H1 (cell line): ENCODE results near the gene TPRN. TPM values are rescaled to one million over a fixed set of nuclear protein-coding genes. Genes with fewer than 3 reads are reported as not detected.

ENCODE experiments used
- CTCF ChIA-PET: fragments of 300-600 bp; sonication (Branson Sonifier 250); formaldehyde crosslinking; loops from one replicate; lab custom pipeline; 2021; ENCODE audit not compliant: partially characterized antibody; lab: Charles Lee
- POLR2A ChIA-PET: fragments of 300-600 bp; sonication (Branson Sonifier 250); formaldehyde crosslinking; loops from one replicate; lab custom pipeline; 2021; ENCODE audit warnings: inconsistent platforms; ENCODE audit not compliant: partially characterized antibody; lab: Charles Lee
- DNase-seq, 2 experiments: peaks; one replicate each; pipeline versions ENCODE4 v3.0.0 to v3.0.0-alpha.2; 2010 to 2022; ENCODE audit warnings: low spot score in 2 of 2, low read depth in 1 of 2, mixed read lengths in 1 of 2
- FAIRE-seq: peaks from 2 replicates; lab custom pipeline; 2011; peaks lifted over from hg19 to GRCh38; lab: Jason Lieb, UNC
- H2AFZ ChIP-seq: 2 replicates; pipeline ENCODE4 v1.8.1; 2012; ENCODE audit warnings: low read length, inconsistent platforms
- H2AK5ac ChIP-seq: 2 replicates; pipeline ENCODE4 v1.6.1; 2013; ENCODE audit warnings: low read depth, low read length
- H2BK120ac ChIP-seq: replicated peaks from 2 replicates; pipeline ENCODE3; 2013; ENCODE audit warnings: low read depth, low read length, inconsistent platforms
- H2BK12ac ChIP-seq: 2 replicates; pipeline ENCODE4 v1.6.1; 2013; ENCODE audit warnings: low read depth, low read length
- H2BK15ac ChIP-seq: 2 replicates; pipeline ENCODE4 v1.6.1; 2013; ENCODE audit warnings: low read length
- H2BK20ac ChIP-seq: 2 replicates; pipeline ENCODE4 v1.6.1; 2013; ENCODE audit warnings: low read length
- H2BK5ac ChIP-seq: 2 replicates; pipeline ENCODE4 v1.6.1; 2013; ENCODE audit warnings: low read depth, low read length
- H3K14ac ChIP-seq: 2 replicates; pipeline ENCODE4 v1.6.1; 2013; ENCODE audit warnings: inconsistent platforms; ENCODE audit not compliant: insufficient read length
- H3K18ac ChIP-seq: 2 replicates; pipeline ENCODE4 v1.6.1; 2013; ENCODE audit warnings: low read length; ENCODE audit errors: extremely low read depth
- H3K23ac ChIP-seq: 2 replicates; pipeline ENCODE4 v1.6.1; 2013; ENCODE audit warnings: inconsistent platforms; ENCODE audit not compliant: insufficient read length
- H3K23me2 ChIP-seq: 2 replicates; pipeline ENCODE4 v1.6.1; 2013; ENCODE audit warnings: low read depth, low read length
- H3K27ac ChIP-seq: 2 replicates; pipeline ENCODE4 v1.6.1; 2011; ENCODE audit warnings: low read depth, low read length, inconsistent platforms
- H3K27me3 ChIP-seq, 4 experiments: replicated peaks in 1 of 4; 1 replicate in 1 of 4; 2 replicates in 3 of 4; pipeline versions ENCODE4 v1.6.1 to v1.8.1; 2011 to 2013; ENCODE audit warnings: low read length in 3 of 4, mild to moderate bottlenecking in 3 of 4, inconsistent platforms in 2 of 4, mixed read lengths in 2 of 4, moderate library complexity in 1 of 4; ENCODE audit not compliant: control insufficient read depth in 3 of 4, insufficient read depth in 3 of 4; ENCODE audit errors: extremely low read depth in 1 of 4
- H3K36me3 ChIP-seq, 4 experiments: 2 replicates each; pipeline versions ENCODE4 v1.6.1 to v1.8.1; 2011 to 2013; ENCODE audit warnings: mild to moderate bottlenecking in 4 of 4, low read length in 3 of 4, moderate library complexity in 2 of 4, control low read depth in 1 of 4, inconsistent platforms in 1 of 4; ENCODE audit not compliant: insufficient read depth in 4 of 4, control insufficient read depth in 2 of 4
- H3K4ac ChIP-seq: replicated peaks from 2 replicates; pipeline ENCODE3; 2013; ENCODE audit warnings: low read length, low read depth, mixed read lengths, inconsistent platforms; ENCODE audit not compliant: insufficient read length
- H3K4me1 ChIP-seq, 4 experiments: replicated peaks in 1 of 4; 1 replicate in 1 of 4; 2 replicates in 3 of 4; pipeline versions ENCODE4 v1.6.1 to v1.8.1; 2011 to 2013; ENCODE audit warnings: low read length in 3 of 4, inconsistent platforms in 2 of 4, mixed read lengths in 1 of 4; ENCODE audit not compliant: insufficient read depth in 4 of 4, control insufficient read depth in 3 of 4
- H3K4me2 ChIP-seq, 2 experiments: 2 replicates each; pipeline versions ENCODE4 v1.6.1 to v1.8.1; 2011 to 2013; ENCODE audit warnings: low read depth in 2 of 2, low read length in 2 of 2, control low read depth in 1 of 2, inconsistent platforms in 1 of 2, mild to moderate bottlenecking in 1 of 2; ENCODE audit not compliant: insufficient read depth in 1 of 2
- H3K4me3 ChIP-seq, 4 experiments: fragments of 200-600, 300-600 bp in 1 of 4; sonication (generic), shearing (Covaris generic), sonication (Bioruptor Twin) in 1 of 4; 2 replicates each; pipeline versions ENCODE4 v1.5.1 to v1.8.1; 2011 to 2016; ENCODE audit warnings: low read length in 4 of 4, low read depth in 3 of 4, control low read depth in 2 of 4, inconsistent platforms in 2 of 4, mild to moderate bottlenecking in 2 of 4, mixed read lengths in 1 of 4, moderate library complexity in 1 of 4; ENCODE audit not compliant: insufficient read depth in 2 of 4; ENCODE audit errors: extremely low read depth in 1 of 4
- H3K56ac ChIP-seq: replicated peaks from 2 replicates; pipeline ENCODE3; 2013; ENCODE audit warnings: low read depth, mild to moderate bottlenecking, mixed read lengths, low read length, inconsistent platforms; ENCODE audit not compliant: insufficient read length
- H3K79me1 ChIP-seq: 2 replicates; pipeline ENCODE4 v1.6.1; 2013; ENCODE audit warnings: low read depth, low read length, control low read depth
- H3K79me2 ChIP-seq, 2 experiments: 2 replicates each; pipeline versions ENCODE4 v1.6.1 to v1.8.1; 2012 to 2013; ENCODE audit warnings: low read length in 2 of 2, mild to moderate bottlenecking in 2 of 2, inconsistent platforms in 1 of 2; ENCODE audit not compliant: insufficient read depth in 2 of 2, control insufficient read depth in 1 of 2
- H3K9ac ChIP-seq, 4 experiments: replicated peaks in 1 of 4; 1 replicate in 1 of 4; 2 replicates in 3 of 4; pipeline versions ENCODE4 v1.6.1 to v1.8.1; 2011 to 2013; ENCODE audit warnings: low read depth in 3 of 4, low read length in 3 of 4, control low read depth in 2 of 4, mild to moderate bottlenecking in 2 of 4, moderate library complexity in 2 of 4, inconsistent platforms in 1 of 4; ENCODE audit errors: extremely low read depth in 1 of 4
- H3K9me3 ChIP-seq, 2 experiments: 2 replicates each; pipeline versions ENCODE4 v1.6.1 to v1.8.1; 2012 to 2013; ENCODE audit warnings: mild to moderate bottlenecking in 2 of 2, moderate library complexity in 2 of 2, control low read depth in 1 of 2, inconsistent platforms in 1 of 2, low read depth in 1 of 2, low read length in 1 of 2, mixed read lengths in 1 of 2; ENCODE audit not compliant: insufficient read depth in 2 of 2
- H4K20me1 ChIP-seq, 2 experiments: replicated peaks in 1 of 2; 2 replicates each; pipeline versions ENCODE3 to v1.8.1; 2011 to 2013; ENCODE audit warnings: inconsistent platforms in 2 of 2, low read length in 2 of 2, mild to moderate bottlenecking in 1 of 2; ENCODE audit not compliant: insufficient read depth in 2 of 2, control insufficient read depth in 1 of 2
- H4K5ac ChIP-seq: 2 replicates; pipeline ENCODE4 v1.6.1; 2013; ENCODE audit warnings: low read length, low read depth, mixed read lengths, inconsistent platforms; ENCODE audit not compliant: insufficient read length
- H4K8ac ChIP-seq: 2 replicates; pipeline ENCODE4 v1.8.0; 2013; ENCODE audit warnings: mild to moderate bottlenecking, moderate library complexity, low read length, inconsistent platforms; ENCODE audit not compliant: insufficient read depth; ENCODE audit errors: extremely low read depth
- H4K91ac ChIP-seq: replicated peaks from 2 replicates; pipeline ENCODE3; 2013; ENCODE audit warnings: low read length, mixed read lengths, inconsistent platforms; ENCODE audit not compliant: insufficient read length
- BCL11A ChIP-seq, 2 experiments: IDR thresholded peaks; one replicate each; pipeline ENCODE4 v1.6.1; 2011; ENCODE audit warnings: low read depth in 2 of 2, low read length in 2 of 2, mild to moderate bottlenecking in 2 of 2
- HDAC2 ChIP-seq, 2 experiments: fragments of 300-600 bp in 1 of 2; sonication (generic) in 1 of 2; IDR thresholded peaks; 2 replicates each; pipeline ENCODE4 v1.6.1; 2011 to 2012; ENCODE audit warnings: low read depth in 2 of 2, low read length in 2 of 2, mild to moderate bottlenecking in 2 of 2, moderate library complexity in 2 of 2, borderline replicate concordance in 1 of 2, inconsistent platforms in 1 of 2
- TAF1 ChIP-seq: IDR thresholded peaks from 2 replicates; pipeline ENCODE4 v1.6.1; 2011; ENCODE audit warnings: mild to moderate bottlenecking, low read depth, low read length
- WGBS, 2 experiments: shearing (Covaris generic) in 1 of 2; methylation state at CpG; one replicate each; pipeline versions ENCODE4 v1.1.6 to v1.1.7; 2013 to 2015; ENCODE audit warnings: low lambda C conversion rate in 2 of 2, mixed read lengths in 2 of 2, inconsistent platforms in 1 of 2, low coverage in 1 of 2, missing lambda C conversion rate in 1 of 2; ENCODE audit not compliant: insufficient replicate concordance in 2 of 2, insufficient coverage in 1 of 2, insufficient read length in 1 of 2; ENCODE audit errors: extremely low coverage in 1 of 2, missing lambda C conversion rate in 1 of 2; 5-methylcytosine and 5-hydroxymethylcytosine counted together
- polyA plus RNA-seq, 7 experiments: library from polyadenylated mRNA; depleted of rRNA in 3 of 7; stranded (reverse) in 5 of 7; unstranded in 2 of 7; fragments of >200 nt in 5 of 7; fragments of 200-250 nt in 2 of 7; gene quantifications; 1 replicate in 5 of 7; 2 replicates in 1 of 7; 4 replicates in 1 of 7; pipeline versions ENCODE4 v1.2.1 to v1.2.3, GENCODE V29; 2011 to 2013; ENCODE audit warnings: missing spikeins in 2 of 7, mixed read lengths in 2 of 7
- total RNA-seq: library from RNA; stranded (reverse); fragmentation: NEBNext Ultra II Directional; extraction: Animal tissue kit (Norgen Biotek cat#: 25700); gene quantifications from 2 replicates; pipeline ENCODE4 v1.2.1, GENCODE V29; 2021

TPRN gene
- total and polyA plus RNA-seq, 2 of the 8 experiments (the other 6 are each of a cell fraction or from before 2014, with no cell fraction given) = 9.7 to 23.2 TPM

GRCh38 chr9:137224830-137225694 is 24.5 kb upstream of the TPRN start, which contains the start of gene CYSRT1:
Gene CYSRT1 (plus strand): TSS chr9:137225174. CDS start chr9:137225622, 448 bp downstream.
- H3K56ac ChIP-seq = no peak within 1 kb of the TSS
- no peak within 1 kb of the TSS for H3K18ac ChIP-seq
- H2BK12ac ChIP-seq = peak within 1 kb of the TSS; percentile 80; the same call in 1 of the 2 replicates
- H3K14ac ChIP-seq = no peak within 1 kb of the TSS
- no peak within 1 kb of the TSS for H2BK120ac ChIP-seq
- H2AFZ ChIP-seq = no peak within 1 kb of the TSS; the same call in 1 of the 2 replicates
- H2AK5ac ChIP-seq = no peak within 1 kb of the TSS; the same call in 1 of the 2 replicates
- H3K27ac ChIP-seq = no peak within 1 kb of the TSS
- no peaks in the 10 kb centered on the region for H3K9me3 ChIP-seq
- no peak within 1 kb of the TSS for H3K23ac ChIP-seq
- H4K91ac ChIP-seq = peak within 1 kb of the TSS; percentile 91
- no peak for FAIRE-seq
- H3K4me3 ChIP-seq = peak within 1 kb of the TSS; percentile 67 to 92 (median 79)
- no peaks in the 10 kb centered on the region for H3K36me3 ChIP-seq
- TF ChIP-seq BCL11A (IDR thresholded peaks at IDR 0.05; ENCODE audit: low read depth in 2 of 2, low read length in 2 of 2) (no peak), TAF1 (0 out of 2 replicates have a peak, but pooled peaks have one; percentile 18), HDAC2 (IDR thresholded peaks at IDR 0.05; ENCODE audit: borderline replicate concordance in 1 of 2, low read depth in 2 of 2, low read length in 2 of 2) (no peak)
- H4K5ac ChIP-seq = no peak within 1 kb of the TSS
- H2BK5ac ChIP-seq = peak within 1 kb of the TSS; percentile 90; the same call in 1 of the 2 replicates
- H3K4ac ChIP-seq = peak within 1 kb of the TSS; percentile 53
- 76% methylated on average over 19 of the region's 23 CpGs; no CpG with 5 or more reads in 1 of the 2 experiments for WGBS, 2 experiments
- peak within 1 kb of the TSS; percentile 82 for H4K8ac ChIP-seq
- H3K23me2 ChIP-seq = peaks cover 18% of the 10 kb centered on the region; the same call in 1 of the 2 replicates
- H3K27me3 ChIP-seq = no peaks in the 10 kb centered on the region; a peak in 2 of 7 replicates
- ChIA-PET POLR2A (interaction anchor here (1.2 to 69.9 kb wide), 5 partner anchors 18 to 112 kb away, joined by 3 to 1462 read pairs (median 19); partner anchors contain the start of genes ANAPC2, NDOR1, NELFB and SSNA1), CTCF (interaction anchor here (0.7 to 20.2 kb wide), 13 partner anchors 12 to 437 kb away, joined by 3 to 204 read pairs (median 5); partner anchors contain the start of genes ANAPC2, SSNA1 and TUBB4B)
- no peaks in the 10 kb centered on the region for H3K79me1 ChIP-seq
- no peaks in the 10 kb centered on the region for H3K79me2 ChIP-seq
- H4K20me1 ChIP-seq = peaks cover 0 to 1% of the 10 kb centered on the region in 2 experiments
- H3K9ac ChIP-seq = no peak within 1 kb of the TSS; a peak in 3 of 7 replicates
- H3K4me1 ChIP-seq = peaks cover 0 to 24% (median 10%) of the 10 kb centered on the region in 4 experiments; a peak in 5 of 7 replicates
- peak within 1 kb of the TSS; percentile 70 to 77 for H3K4me2 ChIP-seq
- H2BK20ac ChIP-seq = no peak within 1 kb of the TSS
- DNase-seq = peak in 1 of 2 experiments; percentile 52
- H2BK15ac ChIP-seq = peak within 1 kb of the TSS; percentile 81; the same call in 1 of the 2 replicates
